Effector memory CD4-positive, alpha-beta T cell (primary cell): Measurements from ENCODE around the gene MYOG.

Experiments
- DNase-seq, 3 donors: peaks; one replicate each; pipeline ENCODE4 v3.0.0-alpha.2; 2020
- H3K27ac ChIP-seq: 2 replicates; pipeline ENCODE4 v1.7.0; 2013; ENCODE audit warnings: mild to moderate bottlenecking, low read length, moderate library complexity; ENCODE audit not compliant: insufficient read depth, poor library complexity, severe bottlenecking
- H3K27me3 ChIP-seq: replicated peaks from 2 replicates; pipeline ENCODE4 v1.7.0; 2013; ENCODE audit warnings: mild to moderate bottlenecking, low read length; ENCODE audit not compliant: insufficient read depth, control insufficient read depth, poor library complexity, severe bottlenecking
- H3K36me3 ChIP-seq: 2 replicates; pipeline ENCODE4 v1.7.0; 2013; ENCODE audit warnings: mild to moderate bottlenecking, low read length, moderate library complexity; ENCODE audit not compliant: control insufficient read depth, insufficient read depth
- H3K4me1 ChIP-seq: 2 replicates; pipeline ENCODE4 v1.7.0; 2013; ENCODE audit warnings: low read length, mild to moderate bottlenecking; ENCODE audit not compliant: control insufficient read depth, insufficient read depth, poor library complexity, severe bottlenecking
- H3K4me3 ChIP-seq: 2 replicates; pipeline ENCODE4 v1.7.0; 2013; ENCODE audit warnings: low read length, low read depth, mild to moderate bottlenecking; ENCODE audit not compliant: insufficient read depth, poor library complexity, severe bottlenecking
- H3K9me3 ChIP-seq: 2 replicates; pipeline ENCODE4 v1.7.0; 2013; ENCODE audit warnings: mild to moderate bottlenecking, low read length, moderate library complexity; ENCODE audit not compliant: control insufficient read depth

The MYOG gene

DNA sequence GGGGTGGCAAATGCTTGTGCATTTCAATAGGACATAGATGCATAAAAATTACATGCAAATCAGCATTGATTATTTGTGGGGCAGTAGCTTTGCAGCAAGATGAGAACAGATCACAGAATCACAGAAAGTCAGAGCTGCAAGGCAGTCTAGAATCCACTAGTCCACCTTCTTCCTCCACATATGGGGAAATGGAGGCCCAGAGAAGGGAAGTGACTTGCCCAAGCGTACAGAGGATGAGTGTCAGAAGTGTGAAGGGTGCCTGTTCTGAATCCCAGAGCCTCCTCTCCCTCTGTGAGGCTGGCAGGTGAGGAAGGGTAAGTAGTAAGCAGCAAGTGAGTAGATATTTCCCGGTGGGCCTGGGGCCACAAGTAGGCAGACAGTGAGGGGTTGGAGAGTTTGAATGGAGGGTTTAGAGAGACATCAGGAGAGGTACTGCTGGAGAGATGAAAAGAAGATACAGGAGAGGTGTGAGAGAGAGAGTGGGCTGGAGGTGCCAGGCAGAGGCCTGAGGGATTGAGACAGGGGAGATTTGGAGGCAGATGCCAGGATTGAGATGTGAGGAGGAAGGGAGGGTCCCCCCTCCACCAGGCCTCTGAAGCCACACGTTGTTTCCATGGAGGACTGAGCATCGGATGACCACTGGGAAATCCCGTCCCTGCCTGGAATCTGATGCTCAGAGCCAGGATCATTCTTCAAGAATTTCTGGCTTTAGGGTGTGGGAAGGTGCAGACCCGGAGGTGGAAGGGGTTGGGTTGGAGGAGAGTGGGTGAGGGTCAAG, 4.8 kb upstream of the MYOG start:
- Histone ChIP-seq H3K4me3 (no peak overlapping the region), H3K27me3 (no peaks in the 10 kb centered on the region), H3K27ac (no peak overlapping the region), H3K4me1 (no peaks in the 10 kb centered on the region), H3K36me3 (no peaks in the 10 kb centered on the region), H3K9me3 (peaks cover 13% of the 10 kb centered on the region)
- no peak for DNase-seq

GRCh38 chr1:203089651-203090045, 3.8 kb upstream of the MYOG start:
- no peaks in the 10 kb centered on the region for H3K4me1 ChIP-seq
- no peak overlapping the region for H3K27ac ChIP-seq
- DNase-seq, result no peak
- no peaks in the 10 kb centered on the region for H3K36me3 ChIP-seq
- H3K9me3 ChIP-seq, result peaks cover 7% of the 10 kb centered on the region
- no peaks in the 10 kb centered on the region for H3K27me3 ChIP-seq
- H3K4me3 ChIP-seq, result no peak overlapping the region

GRCh38 chr1:203089001-203089650, 3.3 kb upstream of the MYOG start:
- peaks cover 3% of the 10 kb centered on the region for H3K9me3 ChIP-seq
- H3K27me3 ChIP-seq, result no peaks in the 10 kb centered on the region
- no peaks in the 10 kb centered on the region for H3K4me1 ChIP-seq
- no peak overlapping the region for H3K4me3 ChIP-seq
- no peak overlapping the region for H3K27ac ChIP-seq
- no peaks in the 10 kb centered on the region for H3K36me3 ChIP-seq
- no peak for DNase-seq

- Histone ChIP-seq H3K27me3 (no peaks in the 10 kb centered on the region), H3K4me1 (no peaks in the 10 kb centered on the region), H3K4me3 (no peak overlapping the region), H3K36me3 (no peaks in the 10 kb centered on the region), H3K27ac (no peak overlapping the region), H3K9me3 (no peaks in the 10 kb centered on the region)
- no peak for DNase-seq
Measured at GRCh38 chr1:203088441-203088840, 2.6 kb upstream of the MYOG start.

- no peaks in the 10 kb centered on the region for H3K27me3 ChIP-seq
- H3K9me3 ChIP-seq, result no peaks in the 10 kb centered on the region
- no peaks in the 10 kb centered on the region for H3K36me3 ChIP-seq
- no peaks in the 10 kb centered on the region for H3K4me1 ChIP-seq
- no peak for DNase-seq
- H3K27ac ChIP-seq, result no peak overlapping the region
- H3K4me3 ChIP-seq, result no peak overlapping the region
Measured at GRCh38 chr1:203086992-203087763, 1.4 kb upstream of the MYOG start.

- H3K4me1 ChIP-seq, result no peaks in the 10 kb centered on the region
- H3K36me3 ChIP-seq, result no peaks in the 10 kb centered on the region
- peaks cover 3% of the 10 kb centered on the region for H3K27me3 ChIP-seq
- DNase-seq, result no peak
- no peak overlapping the region for H3K27ac ChIP-seq
- no peaks in the 10 kb centered on the region for H3K9me3 ChIP-seq
- H3K4me3 ChIP-seq, result no peak overlapping the region
Measured at GRCh38 chr1:203084588-203085527, 954 bp downstream of the MYOG start.

DNA sequence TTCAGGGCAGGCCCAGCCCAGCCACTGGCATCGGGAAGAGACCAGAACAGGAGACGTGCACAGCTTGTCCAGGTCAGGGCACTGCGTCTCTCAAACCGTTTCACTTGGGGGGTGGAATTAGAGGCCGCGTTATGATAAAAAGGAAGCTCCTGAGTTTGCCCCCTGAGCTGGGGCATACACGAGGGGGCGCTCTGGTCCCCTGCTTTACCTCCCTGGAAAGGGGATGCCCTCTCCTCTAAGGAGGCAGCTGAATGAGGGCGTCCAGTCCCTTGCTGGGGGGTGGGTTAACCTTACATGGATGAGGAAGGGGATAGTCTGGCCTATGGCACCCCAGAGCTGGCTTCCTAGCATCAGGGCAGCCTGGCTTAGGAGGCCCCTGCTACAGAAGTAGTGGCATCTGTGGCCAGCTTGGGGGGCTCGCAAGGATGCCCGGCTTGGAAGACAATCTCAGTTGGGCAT, 2.3 kb downstream of the MYOG start:
- Histone ChIP-seq H3K36me3 (no peaks in the 10 kb centered on the region), H3K4me3 (no peak overlapping the region)

GRCh38 chr1:203082571-203083462, 3.0 kb downstream of the MYOG start:
- Histone ChIP-seq H3K27ac (no peak overlapping the region), H3K27me3 (peaks cover 3% of the 10 kb centered on the region), H3K9me3 (no peaks in the 10 kb centered on the region), H3K4me3 (no peak overlapping the region), H3K4me1 (no peaks in the 10 kb centered on the region), H3K36me3 (no peaks in the 10 kb centered on the region)
- no peak for DNase-seq

More for the DNA sequence above, 2.3 kb downstream of the MYOG start:
- Histone ChIP-seq H3K27ac (no peak overlapping the region), H3K27me3 (peaks cover 3% of the 10 kb centered on the region), H3K4me1 (no peaks in the 10 kb centered on the region), H3K9me3 (no peaks in the 10 kb centered on the region)
- DNase-seq, result no peak

DNA sequence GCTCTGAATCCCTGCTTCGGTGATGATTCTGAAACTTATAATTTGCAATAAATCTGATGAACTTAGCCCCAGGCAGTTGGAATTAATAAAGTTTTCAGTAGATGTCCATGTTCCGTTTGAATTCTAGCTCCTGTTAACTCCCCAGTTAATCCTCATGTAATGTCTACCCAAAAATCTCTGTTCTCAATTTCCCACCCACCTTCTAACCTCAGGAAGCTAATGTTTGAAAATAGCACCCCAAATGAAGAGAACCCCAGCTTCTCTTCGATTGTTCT, 3.6 kb downstream of the MYOG start:
- Histone ChIP-seq H3K27ac (no peak overlapping the region), H3K9me3 (no peaks in the 10 kb centered on the region), H3K4me3 (no peak overlapping the region), H3K4me1 (no peaks in the 10 kb centered on the region), H3K27me3 (peaks cover 3% of the 10 kb centered on the region), H3K36me3 (no peaks in the 10 kb centered on the region)
- no peak for DNase-seq
